Measurements from ENCODE around the gene DAB1.
A peak's percentile ranks its signal among the peaks of the same experiment; 100 is the strongest.

Gene DAB1

DNA sequence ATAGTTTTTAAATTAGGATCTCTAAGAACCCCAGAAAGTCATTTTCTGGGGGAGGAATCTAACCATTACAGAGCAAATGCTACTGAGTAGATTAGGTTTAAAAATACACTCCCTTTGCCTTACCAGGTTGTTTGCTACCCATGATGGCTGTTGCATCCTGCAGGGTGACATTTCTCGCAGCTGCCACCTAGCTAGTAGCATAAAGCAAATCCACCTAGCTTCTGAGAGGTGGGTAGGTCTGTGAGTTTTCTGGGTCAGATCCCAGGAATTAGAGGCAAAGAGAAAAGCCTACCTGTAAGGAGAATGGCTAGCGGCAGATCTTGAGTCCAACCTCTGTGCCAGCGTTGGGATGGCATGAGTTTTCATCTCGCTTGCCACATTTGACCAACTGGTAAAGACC lies 95.9 kb downstream of the DAB1 start:
- Mint-ChIP-seq H3K4me1 (ENCODE audit: low read depth) (no peaks in the 10 kb centered on the region), H3K4me3 (no peak overlapping the region), H3K36me3 (no peaks in the 10 kb centered on the region), H3K9me3 (ENCODE audit: low read depth) (no peaks in the 10 kb centered on the region), H3K27me3 (no peaks in the 10 kb centered on the region), H3K27ac (no peak overlapping the region)

DNA sequence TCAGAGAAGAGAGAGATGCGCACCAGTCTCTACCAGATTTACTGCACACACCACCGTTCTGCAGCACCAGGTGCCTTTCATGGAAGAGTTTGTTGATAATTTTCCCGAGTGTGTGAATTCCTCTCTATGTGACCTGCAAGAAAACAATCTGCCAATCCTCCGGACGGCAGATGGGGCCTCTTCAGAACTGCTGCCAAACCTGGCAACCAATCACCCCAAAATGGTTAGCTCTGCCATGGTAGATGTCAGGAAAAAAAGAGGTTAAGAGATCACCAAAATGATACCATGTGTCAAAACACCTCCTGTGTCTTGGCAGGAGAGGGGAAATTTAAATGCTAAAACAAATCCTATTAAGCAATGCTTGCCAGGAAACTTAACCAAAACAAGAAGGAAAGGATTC lies 96.5 kb downstream of the DAB1 start:
- Mint-ChIP-seq H3K4me1 (ENCODE audit: low read depth) (no peaks in the 10 kb centered on the region), H3K36me3 (no peaks in the 10 kb centered on the region), H3K27ac (no peak overlapping the region), H3K9me3 (ENCODE audit: low read depth) (no peaks in the 10 kb centered on the region), H3K27me3 (no peaks in the 10 kb centered on the region), H3K4me3 (no peak overlapping the region)

GRCh38 chr1:57325536-57325935 lies 98.3 kb downstream of the DAB1 start:
- Mint-ChIP-seq H3K4me1 (ENCODE audit: low read depth) (no peaks in the 10 kb centered on the region), H3K4me3 (no peak overlapping the region), H3K36me3 (no peaks in the 10 kb centered on the region), H3K9me3 (ENCODE audit: low read depth) (no peaks in the 10 kb centered on the region), H3K27me3 (no peaks in the 10 kb centered on the region), H3K27ac (no peak overlapping the region)

- H3K4me3 Mint-ChIP-seq, result no peak overlapping the region
- H3K27me3 Mint-ChIP-seq, result no peaks in the 10 kb centered on the region
- no peaks in the 10 kb centered on the region for H3K4me1 Mint-ChIP-seq (ENCODE audit: low read depth)
- no peaks in the 10 kb centered on the region for H3K36me3 Mint-ChIP-seq
- no peak overlapping the region for H3K27ac Mint-ChIP-seq
- H3K9me3 Mint-ChIP-seq (ENCODE audit: low read depth), result no peaks in the 10 kb centered on the region
Observed at GRCh38 chr1:57325117-57325516, 98.7 kb downstream of the DAB1 start.

DNA sequence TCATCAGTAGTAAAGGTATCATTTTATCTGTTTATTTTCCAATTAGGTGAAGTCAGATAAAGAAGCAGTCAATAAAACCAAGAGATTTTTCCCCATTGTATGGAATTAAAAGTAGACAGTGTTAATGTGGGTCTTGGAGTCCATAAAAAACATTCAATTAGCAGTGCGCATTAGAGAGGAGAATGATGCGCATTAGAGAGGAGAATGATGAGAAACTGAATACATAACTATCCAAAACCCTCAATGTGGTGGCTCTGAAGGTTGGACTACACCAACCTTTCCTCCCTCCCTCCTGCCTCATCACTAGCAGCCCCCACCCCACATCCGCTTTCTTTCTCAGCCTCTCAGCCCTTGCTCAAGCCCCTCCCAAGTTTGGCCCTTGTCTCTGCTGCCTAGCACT lies 99.5 kb downstream of the DAB1 start:
- Mint-ChIP-seq H3K36me3 (no peaks in the 10 kb centered on the region), H3K27ac (no peak overlapping the region), H3K4me1 (ENCODE audit: low read depth) (no peaks in the 10 kb centered on the region), H3K27me3 (no peaks in the 10 kb centered on the region), H3K4me3 (no peak overlapping the region), H3K9me3 (ENCODE audit: low read depth) (no peaks in the 10 kb centered on the region)

DNA sequence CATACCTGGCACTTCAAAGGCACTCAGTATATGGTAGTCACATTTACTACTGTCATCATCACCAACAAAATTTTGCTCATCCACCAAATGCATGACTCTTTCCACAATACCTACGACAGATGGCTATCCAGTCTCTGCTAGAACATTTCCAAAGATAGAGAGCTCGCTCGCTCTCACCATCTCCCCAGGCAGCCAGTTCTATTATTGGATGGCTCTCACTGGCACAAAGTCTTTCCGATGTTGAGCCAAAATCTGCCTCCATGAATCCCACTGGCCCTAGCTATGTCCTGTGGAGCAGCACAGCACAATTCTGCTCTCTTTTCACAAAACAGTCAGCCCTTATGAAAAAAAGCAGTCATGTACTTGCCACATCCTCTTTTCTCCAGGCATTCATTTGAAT lies 102.1 kb downstream of the DAB1 start:
- Mint-ChIP-seq H3K4me3 (no peak overlapping the region), H3K4me1 (ENCODE audit: low read depth) (no peaks in the 10 kb centered on the region), H3K27me3 (no peaks in the 10 kb centered on the region), H3K27ac (no peak overlapping the region), H3K9me3 (ENCODE audit: low read depth) (no peaks in the 10 kb centered on the region), H3K36me3 (no peaks in the 10 kb centered on the region)

GRCh38 chr1:57319791-57320190 lies 104.1 kb downstream of the DAB1 start:
- Mint-ChIP-seq H3K4me1 (ENCODE audit: low read depth) (no peaks in the 10 kb centered on the region), H3K27ac (no peak overlapping the region), H3K27me3 (no peaks in the 10 kb centered on the region), H3K9me3 (ENCODE audit: low read depth) (no peaks in the 10 kb centered on the region), H3K4me3 (no peak overlapping the region), H3K36me3 (no peaks in the 10 kb centered on the region)

DNA sequence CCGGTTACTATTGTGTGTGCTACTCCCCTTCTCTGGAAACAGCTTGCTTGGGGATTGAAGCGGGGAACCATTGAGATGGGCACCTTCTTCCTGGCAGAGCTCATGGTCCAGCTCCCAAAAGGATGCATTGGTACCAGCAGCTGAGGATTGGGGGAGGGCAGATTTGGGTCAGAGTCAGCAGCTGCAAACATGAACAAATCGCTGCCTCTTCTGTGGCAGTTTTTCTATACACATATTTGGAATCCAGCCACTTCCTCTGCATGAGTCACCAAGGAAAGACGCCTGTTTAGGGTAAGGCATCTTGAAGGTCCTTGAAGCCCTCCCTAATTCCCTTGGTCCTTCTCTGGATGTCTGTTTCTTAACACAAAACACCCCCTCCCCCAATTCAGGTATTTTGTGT lies 104.7 kb downstream of the DAB1 start:
- Mint-ChIP-seq H3K27ac (no peak overlapping the region), H3K9me3 (ENCODE audit: low read depth) (no peaks in the 10 kb centered on the region), H3K4me3 (no peak overlapping the region), H3K27me3 (peaks cover 3% of the 10 kb centered on the region), H3K36me3 (no peaks in the 10 kb centered on the region), H3K4me1 (ENCODE audit: low read depth) (no peaks in the 10 kb centered on the region)

GRCh38 chr1:57316861-57317260 lies 107.0 kb downstream of the DAB1 start:
- Mint-ChIP-seq H3K36me3 (no peaks in the 10 kb centered on the region), H3K27ac (no peak overlapping the region), H3K27me3 (peaks cover 3% of the 10 kb centered on the region), H3K9me3 (ENCODE audit: low read depth) (no peaks in the 10 kb centered on the region), H3K4me3 (no peak overlapping the region), H3K4me1 (ENCODE audit: low read depth) (no peaks in the 10 kb centered on the region)

GRCh38 chr1:57316291-57316690 lies 107.6 kb downstream of the DAB1 start:
- Mint-ChIP-seq H3K4me3 (no peak overlapping the region), H3K27ac (no peak overlapping the region), H3K9me3 (ENCODE audit: low read depth) (no peaks in the 10 kb centered on the region), H3K4me1 (ENCODE audit: low read depth) (no peaks in the 10 kb centered on the region), H3K27me3 (peaks cover 3% of the 10 kb centered on the region), H3K36me3 (no peaks in the 10 kb centered on the region)

GRCh38 chr1:57312869-57313268 lies 111.0 kb downstream of the DAB1 start:
- no peaks in the 10 kb centered on the region for H3K9me3 Mint-ChIP-seq (ENCODE audit: low read depth)
- H3K4me1 Mint-ChIP-seq (ENCODE audit: low read depth), result peaks cover 4% of the 10 kb centered on the region
- peaks cover 3% of the 10 kb centered on the region for H3K27me3 Mint-ChIP-seq
- no peak overlapping the region for H3K4me3 Mint-ChIP-seq
- no peaks in the 10 kb centered on the region for H3K36me3 Mint-ChIP-seq
- no peak overlapping the region for H3K27ac Mint-ChIP-seq

- no peaks in the 10 kb centered on the region for H3K36me3 Mint-ChIP-seq
- H3K27ac Mint-ChIP-seq, result no peak overlapping the region
- no peaks in the 10 kb centered on the region for H3K9me3 Mint-ChIP-seq (ENCODE audit: low read depth)
- H3K4me3 Mint-ChIP-seq, result no peak overlapping the region
- peaks cover 3% of the 10 kb centered on the region for H3K27me3 Mint-ChIP-seq
- H3K4me1 Mint-ChIP-seq (ENCODE audit: low read depth), result peaks cover 12% of the 10 kb centered on the region
Observed at GRCh38 chr1:57311411-57311810, 112.4 kb downstream of the DAB1 start.

GRCh38 chr1:57311006-57311405 lies 112.9 kb downstream of the DAB1 start:
- H3K4me1 Mint-ChIP-seq (ENCODE audit: low read depth), result peaks cover 12% of the 10 kb centered on the region
- H3K27ac Mint-ChIP-seq, result no peak overlapping the region

GRCh38 chr1:57309630-57310029 lies 114.2 kb downstream of the DAB1 start:
- Mint-ChIP-seq H3K27ac (no peak overlapping the region), H3K4me1 (ENCODE audit: low read depth) (peaks cover 12% of the 10 kb centered on the region)

More at GRCh38 chr1:57311006-57311405, 112.9 kb downstream of the DAB1 start:
- Mint-ChIP-seq H3K4me3 (no peak overlapping the region), H3K36me3 (no peaks in the 10 kb centered on the region), H3K27me3 (peaks cover 3% of the 10 kb centered on the region), H3K9me3 (ENCODE audit: low read depth) (no peaks in the 10 kb centered on the region)

DNA sequence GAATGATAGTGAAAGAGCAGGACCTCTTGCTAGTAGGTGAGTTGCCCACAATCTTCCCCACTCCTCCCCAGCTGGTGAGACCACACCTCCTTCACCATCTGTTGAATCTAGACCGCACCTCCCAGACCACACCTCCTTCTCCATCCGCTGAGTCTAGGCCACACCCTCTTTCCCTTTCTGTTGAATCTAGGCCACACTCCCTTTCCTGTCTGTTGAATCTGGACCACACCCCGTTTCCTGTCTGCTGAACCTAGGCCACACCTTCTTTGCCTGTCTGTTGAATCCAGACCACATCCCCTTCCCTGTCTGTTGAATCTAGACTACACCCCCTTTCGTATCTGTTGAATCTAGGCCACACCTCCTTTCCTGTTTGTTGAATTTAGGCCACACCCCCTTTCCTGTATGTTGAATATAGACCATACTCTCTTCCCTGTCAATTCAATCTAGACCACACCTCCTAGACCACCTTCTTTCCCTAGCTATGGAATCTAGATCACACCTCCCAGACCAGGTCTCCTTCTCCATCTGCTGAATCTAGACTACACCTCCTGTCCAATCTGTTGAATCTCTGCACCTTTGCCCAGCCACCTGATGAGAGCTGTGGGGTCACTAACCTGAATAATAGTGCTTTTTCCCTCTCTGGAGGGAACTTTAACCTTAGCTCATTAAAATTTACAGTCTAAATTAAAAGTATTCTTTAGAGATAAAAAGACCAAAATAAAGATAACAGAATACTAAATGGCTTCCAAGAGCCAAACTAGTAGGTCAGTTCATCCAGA lies 116.3 kb downstream of the DAB1 start:
- Mint-ChIP-seq H3K27me3 (peaks cover 4% of the 10 kb centered on the region), H3K4me1 (ENCODE audit: low read depth) (peaks cover 12% of the 10 kb centered on the region), H3K36me3 (no peaks in the 10 kb centered on the region), H3K4me3 (peak overlapping the region; percentile 3), H3K9me3 (ENCODE audit: low read depth) (no peaks in the 10 kb centered on the region), H3K27ac (peak overlapping the region; percentile 0)

More at GRCh38 chr1:57309630-57310029, 114.2 kb downstream of the DAB1 start:
- H3K27me3 Mint-ChIP-seq, result peaks cover 2% of the 10 kb centered on the region
- no peaks in the 10 kb centered on the region for H3K36me3 Mint-ChIP-seq
- H3K9me3 Mint-ChIP-seq (ENCODE audit: low read depth), result no peaks in the 10 kb centered on the region
- no peak overlapping the region for H3K4me3 Mint-ChIP-seq

DNA sequence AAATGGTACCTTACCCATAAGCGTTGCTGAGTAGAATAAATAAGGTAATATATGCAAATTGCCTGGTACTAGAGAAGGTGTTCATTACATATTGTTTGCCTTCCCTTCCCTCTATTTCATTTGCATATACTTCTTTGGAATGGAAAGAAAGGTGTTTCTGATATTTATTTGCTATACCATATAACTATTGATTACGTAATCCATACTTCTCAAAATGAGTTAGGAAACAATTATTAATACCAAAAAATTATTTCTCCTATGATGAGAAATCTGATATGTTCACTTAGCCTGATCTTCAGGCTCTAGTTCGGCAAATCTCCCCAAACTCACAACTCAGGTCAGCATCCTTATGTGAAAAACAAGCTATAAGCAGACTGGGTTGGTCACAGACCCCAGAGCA lies 119.3 kb downstream of the DAB1 start:
- Mint-ChIP-seq H3K27ac (no peak overlapping the region), H3K4me1 (ENCODE audit: low read depth) (peaks cover 9% of the 10 kb centered on the region), H3K27me3 (peaks cover 4% of the 10 kb centered on the region), H3K4me3 (no peak overlapping the region), H3K36me3 (no peaks in the 10 kb centered on the region), H3K9me3 (ENCODE audit: low read depth) (no peaks in the 10 kb centered on the region)

Data from activated naive CD8-positive, alpha-beta T cell (primary cell).